Coronary artery (tissue), 2 donors: ENCODE results near the gene NPAS3.

Experiments
- DNase-seq: peaks from one replicate; pipeline ENCODE4 v3.0.0-alpha.2; 2017; ENCODE audit warnings: low spot score
- H3K27ac ChIP-seq, 2 donors: fragments of 200-600 bp; sonication (generic); one replicate each; pipeline ENCODE4 v1.5.1; 2016 to 2019
- H3K4me3 ChIP-seq: fragments of 200-600 bp; sonication (generic); 2 replicates; pipeline ENCODE4 v1.5.1; 2016; ENCODE audit warnings: mild to moderate bottlenecking, moderate library complexity
- CTCF ChIP-seq: fragments of 200-600 bp; sonication (generic); IDR thresholded peaks from one replicate; pipeline ENCODE4 v1.5.1; 2019; ENCODE audit warnings: antibody characterized with exemption

The NPAS3 gene

GRCh38 chr14:33710273-33710672 lies 771.6 kb downstream of the NPAS3 start:
- Histone ChIP-seq H3K27ac (no peak overlapping the region), H3K4me3 (no peak overlapping the region)
- no peak for DNase-seq
- TF ChIP-seq CTCF, result no peak

GRCh38 chr14:33711194-33711593 lies 772.5 kb downstream of the NPAS3 start:
- TF ChIP-seq CTCF, result no peak
- no peak for DNase-seq
- no peak overlapping the region for H3K4me3 ChIP-seq
- H3K27ac ChIP-seq, result no peak overlapping the region

- DNase-seq, result no peak
- H3K27ac ChIP-seq, result no peak overlapping the region
- no peak for TF ChIP-seq CTCF
- no peak overlapping the region for H3K4me3 ChIP-seq
Measured at GRCh38 chr14:33711811-33712216, 773.1 kb downstream of the NPAS3 start.

GRCh38 chr14:33714527-33715226 lies 776.0 kb downstream of the NPAS3 start:
- no peak for DNase-seq
- no peak for TF ChIP-seq CTCF

GRCh38 chr14:33715227-33715528 lies 776.5 kb downstream of the NPAS3 start:
- Histone ChIP-seq H3K4me3 (no peak overlapping the region), H3K27ac (no peak overlapping the region)
- TF ChIP-seq CTCF, result no peak
- DNase-seq, result no peak

More at GRCh38 chr14:33714527-33715226, 776.0 kb downstream of the NPAS3 start:
- no peak overlapping the region for H3K27ac ChIP-seq
- no peak overlapping the region for H3K4me3 ChIP-seq

GRCh38 chr14:33716921-33717320 lies 778.2 kb downstream of the NPAS3 start:
- TF ChIP-seq CTCF, result no peak
- DNase-seq, result no peak
- H3K4me3 ChIP-seq, result no peak overlapping the region
- no peak overlapping the region for H3K27ac ChIP-seq

- DNase-seq, result no peak
- no peak overlapping the region for H3K27ac ChIP-seq
- TF ChIP-seq CTCF, result no peak
- H3K4me3 ChIP-seq, result no peak overlapping the region
Measured at GRCh38 chr14:33717866-33718265, 779.2 kb downstream of the NPAS3 start.
